AG09309 (cell line): Measurements from ENCODE around the gene EFCAB8.

Experiments used
- DNase-seq: peaks from one replicate; pipeline ENCODE4 v3.0.0-alpha.2; 2010; ENCODE audit warnings: low read depth
- H3K4me3 ChIP-seq: 2 replicates; pipeline ENCODE4 v1.5.1; 2011; ENCODE audit warnings: mild to moderate bottlenecking, low read depth, low read length, moderate library complexity; ENCODE audit not compliant: control insufficient read depth
- CTCF ChIP-seq: IDR thresholded peaks from 2 replicates; pipeline ENCODE4 v1.5.1; 2011; ENCODE audit warnings: mild to moderate bottlenecking, low read depth, low read length, inconsistent platforms; ENCODE audit not compliant: insufficient read depth, control insufficient read depth; ENCODE audit errors: missing control alignments

Gene EFCAB8

GRCh38 chr20:32978009-32978335 lies 119.2 kb downstream of the EFCAB8 start:
- TF ChIP-seq CTCF: no peak
- H3K4me3 ChIP-seq: no peak overlapping the region
- no peak for DNase-seq

- no peak for TF ChIP-seq CTCF
These were observed 120.7 kb downstream of the EFCAB8 start for GRCh38 chr20:32979201-32979998.

DNA sequence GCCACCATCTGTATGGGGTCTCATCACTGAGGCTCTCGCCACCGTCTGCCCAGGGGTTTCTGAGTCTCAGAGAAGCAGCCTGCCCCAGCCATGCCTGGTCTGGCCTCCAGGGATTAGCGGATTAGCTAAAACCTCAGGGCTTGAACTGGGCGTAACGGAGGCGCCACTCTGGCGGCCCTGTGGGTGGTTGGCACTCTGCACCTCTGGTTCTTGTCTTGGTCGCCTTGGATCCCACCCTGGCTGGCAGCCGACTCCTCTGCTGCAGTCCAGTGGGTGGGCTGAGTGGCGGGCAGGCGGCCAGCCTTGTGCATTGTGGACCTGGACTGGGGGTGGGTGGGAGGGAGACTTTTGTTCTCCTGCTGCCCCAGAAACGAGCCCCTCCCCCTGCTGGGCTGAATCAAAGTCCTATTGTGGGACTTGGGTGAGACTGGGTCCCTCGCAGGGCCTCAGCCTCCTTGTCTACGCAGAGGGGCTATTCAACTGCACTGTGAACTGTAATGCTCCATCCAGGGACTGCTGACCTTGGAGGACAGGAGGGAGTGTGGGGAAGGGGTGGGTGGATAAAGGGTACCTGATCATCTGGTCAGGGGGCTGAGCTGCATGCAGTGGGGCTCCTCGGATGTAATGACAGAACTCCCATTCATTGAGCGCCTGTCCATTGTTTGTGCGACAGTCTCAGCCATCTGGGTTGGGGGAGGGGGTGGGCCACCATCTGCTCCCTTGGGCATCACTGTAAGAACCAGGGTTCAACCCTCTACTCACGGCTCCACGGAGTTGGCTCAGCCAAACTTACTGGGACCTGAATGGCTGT lies 121.6 kb downstream of the EFCAB8 start:
- DNase-seq: no peak
- TF ChIP-seq CTCF: no peak
- no peak overlapping the region for H3K4me3 ChIP-seq

More at GRCh38 chr20:32979201-32979998, 120.7 kb downstream of the EFCAB8 start:
- no peak for DNase-seq
- no peak overlapping the region for H3K4me3 ChIP-seq

- no peak overlapping the region for H3K4me3 ChIP-seq
- no peak for DNase-seq
- TF ChIP-seq CTCF: no peak
These were observed 122.3 kb downstream of the EFCAB8 start for GRCh38 chr20:32980990-32981389.

GRCh38 chr20:32982617-32983458 lies 124.1 kb downstream of the EFCAB8 start:
- no peak overlapping the region for H3K4me3 ChIP-seq
- no peak for DNase-seq
- TF ChIP-seq CTCF: no peak

DNA sequence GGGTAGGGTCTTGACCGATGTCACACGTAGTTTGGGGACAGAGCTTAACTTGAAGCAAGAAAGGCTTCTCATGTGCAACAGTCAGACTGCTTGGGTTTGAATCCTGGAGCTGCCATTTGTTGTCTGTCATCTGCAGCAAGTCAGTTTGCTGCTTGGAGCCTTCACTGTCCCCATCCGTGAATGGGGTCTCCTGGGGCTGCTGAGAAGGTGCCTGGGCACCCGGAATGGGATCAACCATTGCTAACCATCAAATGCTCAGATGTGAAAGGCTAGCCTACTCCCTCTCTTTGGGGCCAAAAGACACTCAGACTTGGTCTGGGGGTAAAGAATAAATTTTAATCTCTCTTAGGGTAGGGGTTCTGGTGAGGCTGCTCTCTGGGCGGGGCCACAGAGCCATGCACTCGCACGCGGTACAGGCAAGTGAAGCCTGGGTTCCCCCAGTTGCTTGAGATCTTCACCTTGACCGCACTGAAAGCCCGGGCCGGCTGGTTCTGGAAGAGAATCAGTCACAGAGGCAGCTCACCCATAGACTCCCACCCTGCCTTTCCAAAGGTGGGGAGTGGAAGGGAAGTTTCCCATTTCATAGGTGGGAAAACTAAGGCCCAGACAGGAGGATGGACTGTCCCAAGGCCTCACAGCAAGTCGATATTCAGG lies 124.9 kb downstream of the EFCAB8 start:
- no peak for TF ChIP-seq CTCF
- no peak for DNase-seq
- H3K4me3 ChIP-seq: no peak overlapping the region
